HG03432 (cell line): ENCODE results near the gene CDH22.

Experiments
- ATAC-seq: cut with Tn5 transposase; IDR thresholded peaks from one replicate; pipeline ENCODE4 v1.9.1; 2021; ENCODE audit warnings: mild to moderate bottlenecking, moderate library complexity; ENCODE audit not compliant: unreplicated experiment

The CDH22 gene

GRCh38 chr20:46176739-46177378 is 131.4 kb downstream of the CDH22 start:
- no peak for ATAC-seq

- ATAC-seq: no peak
These were observed 133.2 kb downstream of the CDH22 start for GRCh38 chr20:46175127-46175494.

GRCh38 chr20:46174469-46175126 is 133.7 kb downstream of the CDH22 start:
- ATAC-seq: no peak

- no peak for ATAC-seq
These were observed 134.4 kb downstream of the CDH22 start for GRCh38 chr20:46173652-46174468.

- ATAC-seq: no peak
These were observed 135.2 kb downstream of the CDH22 start for GRCh38 chr20:46172961-46173536.

GRCh38 chr20:46172455-46172854 is 135.8 kb downstream of the CDH22 start:
- no peak for ATAC-seq

GRCh38 chr20:46171909-46172308 is 136.4 kb downstream of the CDH22 start:
- no peak for ATAC-seq

GRCh38 chr20:46171476-46171875 is 136.8 kb downstream of the CDH22 start:
- ATAC-seq: no peak

GRCh38 chr20:46169245-46170171 is 138.8 kb downstream of the CDH22 start:
- no peak for ATAC-seq

- no peak for ATAC-seq
These were observed 139.9 kb downstream of the CDH22 start for GRCh38 chr20:46168438-46168837.

GRCh38 chr20:46167080-46167479 is 141.2 kb downstream of the CDH22 start:
- no peak for ATAC-seq

GRCh38 chr20:46164254-46164653 is 144.0 kb downstream of the CDH22 start:
- no peak for ATAC-seq

- ATAC-seq: no peak
These were observed 146.4 kb downstream of the CDH22 start for GRCh38 chr20:46161921-46162320.

GRCh38 chr20:46160661-46161060 is 147.6 kb downstream of the CDH22 start:
- no peak for ATAC-seq

- no peak for ATAC-seq
These were observed 149.0 kb downstream of the CDH22 start for GRCh38 chr20:46159101-46159897.

- no peak for ATAC-seq
These were observed 149.8 kb downstream of the CDH22 start for GRCh38 chr20:46158476-46158987.

- no peak for ATAC-seq
These were observed 150.7 kb downstream of the CDH22 start for GRCh38 chr20:46157625-46158024.

- ATAC-seq: no peak
These were observed 151.2 kb downstream of the CDH22 start for GRCh38 chr20:46157076-46157592.

- ATAC-seq: no peak
These were observed 152.2 kb downstream of the CDH22 start for GRCh38 chr20:46156065-46156464.
